Stimulated activated CD4-positive, alpha-beta T cell treated with anti-CD3 and anti-CD28 coated beads, Interleukin-1b, Interleukin-23, amount 100 ng/mL, for 1 hour (primary cell): Measurements from ENCODE around the gene PWWP2B.

Experiments used
- DNase-seq, 2 donors: peaks; one replicate each; pipeline ENCODE4 v3.0.0-alpha.2; 2020; ENCODE audit warnings: low read depth in 2 of 2

PWWP2B gene

DNA sequence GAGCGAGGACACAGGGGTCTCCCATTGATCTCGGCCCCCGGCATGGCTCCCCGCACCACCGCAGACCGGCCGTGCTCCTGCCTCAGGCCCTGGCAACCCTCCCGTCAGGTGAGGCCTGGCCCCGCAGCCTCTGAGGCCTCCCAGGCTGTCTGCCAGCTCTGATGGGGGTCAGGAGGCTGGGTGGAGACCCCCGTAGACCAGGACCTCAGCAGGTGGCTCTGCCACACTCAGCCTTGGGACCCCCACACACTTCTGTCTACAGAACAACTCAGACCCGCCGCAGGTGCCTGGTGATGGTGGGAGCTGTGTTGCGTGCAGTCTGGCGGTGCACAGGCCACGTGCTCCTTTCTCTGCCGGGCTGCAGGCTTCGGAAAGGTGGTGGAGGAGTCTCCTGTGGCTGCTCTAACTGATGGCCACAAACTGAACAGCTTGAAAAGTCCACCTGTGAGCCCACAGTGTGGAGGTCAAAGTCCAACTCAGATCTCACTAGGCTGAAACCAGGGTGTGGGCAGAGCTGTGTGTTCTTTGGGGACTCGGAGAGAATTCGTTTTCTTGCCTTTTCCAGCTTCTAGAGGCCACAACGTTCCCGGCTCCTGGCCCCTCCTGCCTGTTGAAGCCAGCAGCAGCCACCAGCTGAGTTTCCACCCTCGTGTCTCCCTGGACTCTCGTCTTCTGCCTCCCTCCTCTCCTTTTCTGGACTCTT lies 62.5 kb downstream of the PWWP2B start:
- DNase-seq, result no peak

DNA sequence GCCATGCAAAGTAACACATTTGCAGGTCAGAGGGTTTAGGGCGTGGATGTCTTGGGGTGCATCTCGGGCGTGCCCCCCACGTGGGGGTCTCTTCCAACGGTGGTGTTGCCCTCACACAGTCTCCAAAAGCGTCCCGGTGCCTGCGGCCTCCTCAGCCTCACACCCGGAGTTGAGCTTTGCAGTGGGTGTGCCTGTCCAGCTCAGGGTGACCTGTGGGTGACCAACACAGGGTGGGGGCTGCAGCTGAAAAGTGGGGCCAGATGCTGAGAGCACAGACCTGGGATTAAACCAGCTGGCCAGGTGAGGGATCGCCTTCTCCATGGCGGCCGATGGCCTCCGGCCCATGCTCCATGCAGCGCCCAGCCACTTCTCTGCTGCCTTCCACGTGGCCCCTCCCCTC lies 63.1 kb downstream of the PWWP2B start:
- no peak for DNase-seq

DNA sequence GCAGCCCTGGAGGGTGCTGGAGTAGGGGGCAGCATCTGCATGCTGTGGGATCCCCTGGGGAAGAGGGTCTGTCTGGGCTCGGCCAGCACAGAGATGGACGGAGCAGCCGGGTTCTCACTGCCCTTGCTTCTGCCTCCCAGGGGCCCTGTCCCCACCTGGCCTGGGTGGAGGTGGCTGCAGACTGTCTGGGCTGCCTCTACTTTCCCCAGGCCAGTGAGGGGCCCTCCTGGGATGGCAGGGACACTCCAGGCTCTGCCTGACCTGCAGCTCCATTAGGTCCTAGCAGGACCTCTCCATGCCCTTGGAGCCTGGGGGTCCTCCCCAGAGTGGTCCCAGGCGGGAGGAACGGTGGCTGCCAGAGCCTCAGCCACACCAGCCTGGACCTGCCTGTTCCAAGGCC lies 63.7 kb downstream of the PWWP2B start:
- DNase-seq, result no peak

DNA sequence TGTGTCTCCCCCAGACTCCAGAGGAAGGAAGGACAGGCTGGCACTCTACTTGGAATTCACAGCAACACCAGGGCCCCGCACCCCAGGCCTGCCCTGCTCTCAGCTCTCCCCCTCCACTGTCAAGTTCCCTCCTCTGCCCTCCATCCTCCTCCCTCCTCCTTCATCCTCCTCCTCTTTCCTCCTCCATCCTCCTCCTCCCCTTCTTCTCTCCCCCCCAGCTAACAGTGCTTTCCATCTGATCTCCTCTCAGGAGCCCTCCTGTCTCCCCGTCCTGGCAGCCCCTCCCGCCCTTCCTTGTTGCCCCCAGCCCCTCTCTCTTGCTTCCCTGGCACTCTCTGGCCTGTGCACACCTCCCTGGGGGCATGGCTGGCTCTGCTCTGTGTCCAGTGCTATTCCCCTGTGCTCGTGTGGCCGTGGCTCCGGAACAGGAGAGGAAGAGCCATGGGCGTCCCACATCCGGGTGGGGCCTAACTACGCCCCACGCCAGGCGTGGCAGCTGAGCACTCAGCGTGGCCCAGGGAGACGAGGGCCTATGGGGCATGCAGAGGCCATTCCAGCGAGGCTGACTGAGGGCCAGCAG lies 64.2 kb downstream of the PWWP2B start:
- DNase-seq, result no peak

DNA sequence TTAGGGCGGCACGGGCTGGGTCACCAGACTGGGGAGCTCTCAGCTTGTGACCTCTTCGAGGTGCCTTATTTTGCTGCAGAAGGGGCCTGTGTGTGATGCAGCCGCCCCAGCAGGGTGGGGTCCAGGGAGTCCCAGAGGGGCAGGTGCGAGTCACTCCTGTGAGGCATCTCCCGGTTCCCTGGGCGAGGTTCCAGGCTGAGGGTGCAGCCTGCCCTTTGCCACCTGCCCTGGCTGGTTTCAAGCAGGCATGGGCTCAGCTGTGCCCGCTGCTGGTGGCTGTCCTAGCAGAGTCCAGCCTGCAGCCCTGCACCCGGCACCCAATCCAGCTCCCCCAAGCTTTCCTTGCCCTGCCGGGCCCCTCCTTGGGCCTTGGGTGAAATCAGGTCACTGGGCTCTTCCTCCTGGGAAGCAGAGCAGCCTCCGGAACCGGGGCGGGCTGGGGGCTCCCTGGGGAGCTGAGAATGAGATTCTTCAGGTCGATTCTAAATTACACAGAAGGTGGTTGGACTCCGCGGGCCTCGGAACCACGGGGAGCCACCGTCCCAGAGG lies 64.8 kb downstream of the PWWP2B start:
- DNase-seq, result no peak

DNA sequence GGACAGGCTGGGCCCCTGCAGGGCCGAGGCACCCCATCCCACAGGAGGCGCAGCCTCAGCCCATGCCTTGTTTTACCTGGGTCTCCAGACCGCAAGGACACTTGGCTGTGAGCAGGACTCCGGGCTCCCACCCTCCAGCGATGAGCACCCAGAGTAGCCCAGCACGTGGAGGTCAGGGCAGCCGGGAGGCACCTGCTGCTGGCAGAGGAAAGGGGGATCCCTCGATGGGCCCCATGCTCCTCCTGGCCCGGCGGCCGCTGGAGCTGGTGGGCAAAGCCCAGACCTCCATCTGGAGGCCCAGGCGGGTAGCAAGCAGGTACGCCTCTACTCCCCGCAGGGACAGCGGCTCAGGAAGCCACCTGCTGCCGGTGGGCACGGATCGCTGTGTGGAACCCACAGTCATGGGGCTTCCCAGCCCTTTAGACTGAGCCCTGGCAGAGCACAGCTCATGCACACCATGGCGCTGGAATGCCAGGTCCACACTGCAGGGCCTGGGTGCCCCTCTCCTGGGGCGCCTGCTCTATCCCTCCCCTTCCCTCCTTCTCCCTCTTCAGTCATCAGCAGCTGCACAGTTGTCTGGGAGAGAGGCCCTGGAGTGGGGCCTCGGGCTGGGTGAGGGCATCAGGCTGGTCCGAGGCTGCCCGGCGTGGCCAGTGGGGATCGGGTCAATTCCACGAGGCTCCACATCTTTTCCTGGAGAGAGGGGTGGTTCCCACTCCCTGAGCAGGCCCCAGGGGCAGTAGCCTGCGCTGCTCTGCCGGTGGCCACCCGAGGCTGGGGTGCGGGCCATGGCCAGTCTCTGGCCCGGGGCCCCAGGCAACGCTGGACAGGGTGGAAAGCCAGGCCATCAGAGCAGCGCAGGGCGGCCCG lies 65.7 kb downstream of the PWWP2B start:
- no peak for DNase-seq

DNA sequence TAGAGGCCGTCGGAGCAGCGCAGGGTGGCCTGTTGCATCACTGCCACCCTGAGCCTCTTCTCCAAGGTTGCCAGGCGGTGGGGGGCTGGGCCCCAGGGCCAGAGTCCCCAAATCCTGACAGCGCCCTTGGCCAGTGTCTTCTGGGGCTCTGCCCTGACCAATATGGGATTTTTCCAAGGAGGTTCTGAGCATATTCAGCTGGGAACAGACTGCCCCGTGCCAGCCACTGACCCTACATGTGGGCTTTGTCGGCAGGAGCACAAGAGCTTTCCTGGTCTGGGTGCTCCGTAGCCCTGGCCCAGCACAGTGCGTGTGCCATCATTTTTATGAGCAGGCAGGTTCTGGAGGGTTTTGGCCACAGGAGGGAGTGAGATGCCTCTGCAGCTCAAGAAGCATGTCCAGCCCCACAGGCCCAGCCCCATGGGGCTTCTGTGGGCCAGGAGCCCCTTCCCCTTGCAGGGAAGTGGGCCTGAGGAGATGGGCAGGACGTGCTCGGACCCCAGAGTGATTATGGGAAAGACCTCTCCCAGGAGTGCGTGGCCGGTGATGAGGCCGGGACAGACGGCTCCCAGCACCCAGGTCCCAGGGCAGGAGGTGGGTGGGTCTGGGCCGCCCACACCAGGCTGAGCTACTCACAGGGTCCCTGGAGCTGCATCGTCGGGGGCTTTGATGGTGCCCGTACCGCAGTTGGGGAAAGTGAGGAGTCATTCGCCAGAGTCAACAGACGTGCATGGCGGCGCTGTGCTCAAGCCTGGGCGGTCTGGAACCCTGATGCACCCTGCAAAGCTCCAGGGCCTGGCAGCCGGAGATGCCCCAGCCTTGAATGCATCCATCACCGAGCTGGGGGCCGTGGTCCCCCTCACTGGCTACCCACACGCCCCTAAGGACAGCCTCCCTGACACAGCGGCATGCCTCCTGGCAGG lies 66.6 kb downstream of the PWWP2B start:
- DNase-seq, result no peak

DNA sequence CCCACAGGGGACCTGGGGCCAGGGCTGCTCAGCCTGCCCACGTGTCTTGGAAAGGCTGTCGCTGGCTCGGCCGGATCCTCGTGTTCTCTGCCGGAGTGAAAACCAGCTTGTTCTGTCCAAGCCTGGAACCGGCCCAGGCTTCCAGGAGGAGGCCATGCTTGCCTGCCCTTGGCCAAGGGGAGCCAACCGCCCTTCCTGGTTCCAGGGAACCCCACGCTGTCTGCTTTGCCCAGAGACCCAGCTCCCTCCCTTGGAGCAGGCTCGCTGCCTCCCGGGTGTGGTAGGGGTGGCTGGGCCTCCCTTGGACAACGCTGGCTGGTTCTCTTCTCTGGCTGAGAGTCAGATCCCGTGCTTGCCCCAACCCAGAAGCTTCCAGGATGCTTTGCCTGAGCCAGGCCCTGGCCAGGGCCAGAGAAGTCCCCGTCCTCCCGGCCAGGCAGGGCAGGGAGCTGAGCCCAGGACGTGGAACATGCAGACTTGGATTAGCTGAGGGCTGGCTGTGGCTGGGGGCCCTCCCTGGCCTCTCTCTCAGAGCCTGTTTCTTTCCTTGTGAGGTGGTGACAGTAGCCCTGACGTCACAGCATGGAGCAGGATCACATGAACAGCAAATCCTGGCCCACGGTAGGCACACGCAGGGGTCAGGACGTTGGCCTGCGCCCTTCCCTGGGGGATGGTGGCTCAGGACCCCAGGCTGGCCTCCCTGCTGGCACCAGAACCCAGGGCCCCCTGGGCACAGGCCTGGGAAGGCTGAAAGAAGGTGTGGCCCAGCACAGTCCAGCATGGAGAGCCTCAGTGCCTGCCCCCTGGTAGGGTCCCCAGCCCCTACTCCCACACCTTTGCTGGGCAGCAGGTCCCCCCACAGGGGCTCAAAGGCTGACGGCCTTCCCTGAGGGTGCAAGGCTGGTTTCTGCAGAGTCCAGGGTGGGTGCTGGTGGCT lies 67.5 kb downstream of the PWWP2B start:
- no peak for DNase-seq

DNA sequence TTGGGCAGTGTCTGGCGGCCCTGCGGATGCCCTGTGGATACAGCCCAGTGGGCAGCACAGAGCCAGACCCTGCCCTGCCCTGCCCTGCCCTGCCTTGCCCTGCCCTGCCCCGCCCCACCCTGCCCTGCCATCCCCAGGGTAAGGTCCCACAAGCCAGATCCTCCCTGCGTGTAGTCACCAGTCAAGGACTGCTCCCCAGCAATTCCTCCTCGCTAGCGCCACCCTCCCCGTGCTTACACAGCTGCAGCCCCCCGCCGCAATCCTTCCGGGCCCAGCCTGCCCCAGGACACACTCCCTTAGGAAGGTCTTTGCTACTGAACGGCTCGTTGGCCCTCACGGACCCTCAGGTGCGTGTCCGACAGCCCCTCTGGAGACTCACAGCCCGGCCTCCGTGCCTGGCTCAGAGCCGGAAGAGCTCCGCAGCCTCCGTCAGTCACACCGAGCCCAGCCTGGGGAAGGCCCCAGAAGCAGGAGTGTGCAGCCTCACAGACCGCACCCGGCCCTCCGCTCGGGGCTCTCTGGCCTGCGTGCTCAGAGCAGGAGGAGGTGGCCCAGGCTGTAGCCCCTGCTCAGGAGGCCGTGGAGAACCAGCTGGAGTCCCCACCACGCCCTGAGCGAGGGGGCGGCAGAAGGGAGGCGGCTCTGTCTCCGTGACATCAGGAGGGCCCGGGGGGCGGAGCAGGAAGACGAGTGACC lies 68.3 kb downstream of the PWWP2B start:
- DNase-seq, result no peak

DNA sequence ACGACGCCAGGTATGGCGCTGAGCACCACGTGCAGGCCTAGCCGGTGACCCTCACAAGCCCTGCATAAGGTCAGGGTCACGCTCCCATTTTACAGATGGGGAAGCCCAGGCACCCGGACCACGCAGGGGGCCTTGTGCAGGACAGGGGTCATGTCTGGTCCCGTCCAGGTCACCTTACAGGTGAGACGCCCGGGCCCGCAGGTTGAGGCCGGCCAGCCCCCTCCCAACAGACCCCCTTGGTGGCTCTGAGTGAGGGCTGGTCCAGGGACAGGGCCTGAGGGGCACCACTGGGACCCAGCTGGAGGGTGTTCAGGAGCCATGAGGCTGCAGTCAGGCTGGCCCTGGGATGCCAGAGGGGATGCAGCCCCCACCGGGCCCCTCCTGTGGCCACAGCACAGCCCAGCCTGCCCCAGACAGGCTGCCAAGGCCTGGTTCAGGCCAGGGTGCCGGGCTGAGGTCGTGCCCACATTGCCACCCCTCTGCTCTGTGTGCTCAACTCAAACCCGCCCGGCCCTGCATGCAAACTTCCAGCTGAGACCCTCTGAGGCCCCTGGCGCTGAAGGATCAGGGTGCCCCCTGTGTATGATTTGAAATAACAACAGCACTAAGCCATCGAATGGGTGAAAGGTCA lies 69.0 kb downstream of the PWWP2B start:
- no peak for DNase-seq

DNA sequence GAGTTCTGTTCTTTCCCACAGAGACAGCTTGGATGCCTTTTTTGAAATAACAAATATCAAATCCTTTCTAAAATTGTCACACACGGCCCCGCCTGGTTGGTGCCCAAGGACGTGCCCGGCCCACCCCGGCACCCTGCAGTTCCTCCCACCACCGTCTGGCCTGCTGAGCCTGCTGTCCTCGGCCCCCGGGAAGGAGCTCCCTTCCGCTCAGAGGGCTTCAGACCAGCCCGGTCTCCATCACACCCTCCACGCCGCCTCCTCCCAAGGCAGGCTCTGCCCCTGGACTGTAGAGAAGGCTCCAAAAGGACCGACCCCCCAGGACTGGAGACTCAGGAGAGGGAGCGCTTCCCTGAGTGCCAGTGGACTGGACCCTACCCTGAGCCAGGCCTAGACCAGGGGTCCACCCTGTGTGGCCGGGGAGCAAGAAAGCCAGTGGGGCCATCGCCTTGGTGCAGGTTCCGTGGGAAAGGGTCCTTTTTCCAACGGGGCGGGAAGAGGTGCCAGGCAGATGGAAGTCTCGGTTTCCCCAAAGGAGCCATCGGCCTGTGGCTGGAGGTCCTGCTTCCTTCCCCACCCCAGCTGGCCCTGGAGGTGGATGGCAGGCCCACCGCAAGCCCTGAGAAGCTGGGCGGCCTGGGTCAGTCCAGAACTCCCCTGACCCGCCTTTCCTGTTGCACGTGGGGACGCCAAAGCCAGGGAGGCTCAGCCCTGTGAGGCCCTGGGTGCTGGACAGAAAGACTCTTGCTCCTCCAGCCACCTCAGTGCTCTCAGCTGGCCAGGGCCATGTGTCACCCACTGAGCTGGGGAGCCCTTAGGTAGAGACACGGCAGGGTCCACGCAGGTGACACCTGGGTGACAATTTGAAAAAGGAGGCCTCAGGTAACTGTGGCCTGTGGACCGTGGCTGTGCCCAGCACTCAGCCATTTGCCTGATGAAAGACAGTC lies 69.8 kb downstream of the PWWP2B start:
- DNase-seq, result no peak
